Measurements from ENCODE around the gene SYNGR3. TPM values are rescaled to one million over a fixed set of nuclear protein-coding genes. Genes with fewer than 3 reads are reported as not detected.
A peak's percentile ranks its signal among the peaks of the same experiment; 100 is the strongest.

The SYNGR3 gene
- total and polyA plus RNA-seq, 2 of the 13 experiments (the other 11 are each of a cell fraction or from before 2014, with no cell fraction given), result 0.97 to 5.7 TPM

DNA sequence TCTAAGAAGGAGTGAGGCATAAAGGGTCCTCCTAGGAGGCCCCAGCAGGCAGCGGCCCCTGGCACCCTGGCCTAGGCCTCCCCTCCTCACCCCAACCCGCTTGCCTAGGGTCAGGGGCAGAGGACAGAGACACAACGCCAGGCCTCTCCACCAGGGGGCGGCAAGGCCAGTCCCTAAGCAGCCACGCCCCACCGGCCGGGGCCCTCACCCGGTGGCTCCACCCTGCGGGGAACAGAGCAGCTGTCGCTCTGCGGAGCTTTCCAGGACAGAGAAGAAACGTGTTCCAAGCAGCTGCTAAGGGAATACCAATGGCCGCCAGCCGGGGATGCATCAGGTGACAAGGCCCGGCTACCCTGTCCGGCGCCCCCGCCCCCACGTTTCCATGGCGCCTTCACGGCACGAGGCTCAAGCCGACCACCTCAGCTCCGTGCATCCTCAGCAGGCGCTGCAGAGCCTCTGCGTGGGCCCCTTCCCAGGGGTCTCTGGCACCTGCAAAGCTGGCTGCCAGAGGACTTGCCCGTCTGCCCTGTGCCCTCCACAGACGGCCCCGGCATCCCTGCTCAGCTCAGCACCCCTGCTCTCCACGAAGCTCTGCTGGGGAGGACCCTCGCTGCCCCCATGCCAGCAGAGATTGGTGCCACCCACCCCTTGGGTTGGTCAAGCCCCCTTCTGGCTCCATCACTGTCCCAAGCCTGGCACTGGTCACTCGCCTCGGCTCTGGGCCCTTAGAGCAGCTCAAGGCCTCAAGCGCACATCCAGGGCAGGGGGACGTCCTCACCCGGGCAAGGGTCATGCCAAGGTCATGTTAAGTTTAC, 14.3 kb downstream of the SYNGR3 start (continued):
- no peak for TF ChIP-seq RERE (CRISPR knock-in tag; IDR thresholded peaks at IDR 0.05; ENCODE audit: low read depth)
- TF ChIP-seq TARDBP (CRISPR knock-in tag; IDR thresholded peaks at IDR 0.05), result peak; percentile 58; the same call in 1 of the 2 replicates
- no peak for TF ChIP-seq DNMT1 (CRISPR knock-in tag; IDR thresholded peaks at IDR 0.05)
- TF ChIP-seq, protein P1, sequence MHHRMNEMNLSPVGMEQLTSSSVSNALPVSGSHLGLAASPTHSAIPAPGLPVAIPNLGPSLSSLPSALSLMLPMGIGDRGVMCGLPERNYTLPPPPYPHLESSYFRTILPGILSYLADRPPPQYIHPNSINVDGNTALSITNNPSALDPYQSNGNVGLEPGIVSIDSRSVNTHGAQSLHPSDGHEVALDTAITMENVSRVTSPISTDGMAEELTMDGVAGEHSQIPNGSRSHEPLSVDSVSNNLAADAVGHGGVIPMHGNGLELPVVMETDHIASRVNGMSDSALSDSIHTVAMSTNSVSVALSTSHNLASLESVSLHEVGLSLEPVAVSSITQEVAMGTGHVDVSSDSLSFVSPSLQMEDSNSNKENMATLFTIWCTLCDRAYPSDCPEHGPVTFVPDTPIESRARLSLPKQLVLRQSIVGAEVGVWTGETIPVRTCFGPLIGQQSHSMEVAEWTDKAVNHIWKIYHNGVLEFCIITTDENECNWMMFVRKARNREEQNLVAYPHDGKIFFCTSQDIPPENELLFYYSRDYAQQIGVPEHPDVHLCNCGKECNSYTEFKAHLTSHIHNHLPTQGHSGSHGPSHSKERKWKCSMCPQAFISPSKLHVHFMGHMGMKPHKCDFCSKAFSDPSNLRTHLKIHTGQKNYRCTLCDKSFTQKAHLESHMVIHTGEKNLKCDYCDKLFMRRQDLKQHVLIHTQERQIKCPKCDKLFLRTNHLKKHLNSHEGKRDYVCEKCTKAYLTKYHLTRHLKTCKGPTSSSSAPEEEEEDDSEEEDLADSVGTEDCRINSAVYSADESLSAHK (CRISPR knock-in tag; IDR thresholded peaks at IDR 0.05; ENCODE audit: borderline replicate concordance), result no peak
- TF ChIP-seq ZBTB40 (IDR thresholded peaks at IDR 0.05), result no peak
- TF ChIP-seq ZBTB40 (CRISPR knock-in tag; IDR thresholded peaks at IDR 0.05), result no peak
- TF ChIP-seq AGO2 (optimal IDR thresholded peaks at IDR 0.05; ENCODE audit: low read depth, low read length), result peak; percentile 20
- no peak for TF ChIP-seq ZNF432 (CRISPR knock-in tag; IDR thresholded peaks at IDR 0.05; ENCODE audit: borderline replicate concordance)
- no peak for TF ChIP-seq ZFP82 (CRISPR knock-in tag; IDR thresholded peaks at IDR 0.05; ENCODE audit: borderline replicate concordance)
- TF ChIP-seq DR1 (CRISPR knock-in tag; IDR thresholded peaks at IDR 0.05), result 0 out of 2 replicates have a peak, but pooled peaks have one; percentile 34
- TF ChIP-seq RFXAP (CRISPR knock-in tag; IDR thresholded peaks at IDR 0.05; ENCODE audit: borderline replicate concordance), result no peak

Measured in HepG2 (cell line).